SK-N-SH (cell line): ENCODE results near the gene BRD1.

Experiments used
- EZH2phosphoT487 ChIP-seq: fragments of 200-600 bp; sonication (generic); IDR thresholded peaks from 2 replicates; pipeline ENCODE4 v1.6.1; 2017; ENCODE audit warnings: low read depth, mixed run types, mild to moderate bottlenecking, antibody characterized with exemption, moderate library complexity, borderline replicate concordance
- FOXJ3 ChIP-seq: sonication (generic); formaldehyde crosslinking; IDR thresholded peaks from 2 replicates; pipeline ENCODE4 v1.5.1; 2020; ENCODE audit warnings: mild to moderate bottlenecking, missing genetic modification reagents

GRCh38 chr22:49848690-49849160 is 21.1 kb upstream of the BRD1 start:
- TF ChIP-seq EZH2phosphoT487 (no peak), FOXJ3 (no peak)
